ENCODE data around the gene MRPL50. TPM values are rescaled to one million over a fixed set of nuclear protein-coding genes. Genes with fewer than 3 reads are reported as not detected.

The MRPL50 gene
- total RNA-seq, 1 experiment from 2014 or later, result 20.0 TPM

DNA sequence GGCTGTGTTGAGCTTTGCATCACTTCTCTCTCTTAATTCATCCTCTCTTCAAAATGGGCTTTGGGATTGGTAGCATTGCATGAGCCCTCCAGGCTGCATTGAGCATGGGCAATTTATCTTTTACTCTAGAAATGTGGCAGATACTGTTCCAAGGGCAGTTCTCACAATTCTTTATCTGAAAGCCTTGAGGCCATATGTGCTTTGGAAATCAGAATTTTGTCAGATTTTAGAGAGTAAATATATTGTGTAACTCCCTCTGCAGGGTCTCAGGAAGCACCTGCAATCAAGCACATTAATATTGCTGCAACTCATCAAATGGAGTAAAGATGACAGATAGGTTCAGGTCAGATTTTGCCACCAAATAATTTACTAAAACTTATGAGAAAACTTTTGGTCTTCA, 19.6 kb upstream of the MRPL50 start:
- no peak overlapping the region for H2AFZ ChIP-seq (ENCODE audit: low read length)
- H2BK5ac ChIP-seq (ENCODE audit: insufficient read length, low read length), result no peak overlapping the region
- no peak overlapping the region for H2BK120ac ChIP-seq (ENCODE audit: low read depth, low read length, poor library complexity, severe bottlenecking)
- H3T11ph ChIP-seq (ENCODE audit: low read length), result no peak overlapping the region
- H3K9ac ChIP-seq (ENCODE audit: extremely low read depth, insufficient read length, low read length), result no peak overlapping the region
- TF ChIP-seq, protein P1, sequence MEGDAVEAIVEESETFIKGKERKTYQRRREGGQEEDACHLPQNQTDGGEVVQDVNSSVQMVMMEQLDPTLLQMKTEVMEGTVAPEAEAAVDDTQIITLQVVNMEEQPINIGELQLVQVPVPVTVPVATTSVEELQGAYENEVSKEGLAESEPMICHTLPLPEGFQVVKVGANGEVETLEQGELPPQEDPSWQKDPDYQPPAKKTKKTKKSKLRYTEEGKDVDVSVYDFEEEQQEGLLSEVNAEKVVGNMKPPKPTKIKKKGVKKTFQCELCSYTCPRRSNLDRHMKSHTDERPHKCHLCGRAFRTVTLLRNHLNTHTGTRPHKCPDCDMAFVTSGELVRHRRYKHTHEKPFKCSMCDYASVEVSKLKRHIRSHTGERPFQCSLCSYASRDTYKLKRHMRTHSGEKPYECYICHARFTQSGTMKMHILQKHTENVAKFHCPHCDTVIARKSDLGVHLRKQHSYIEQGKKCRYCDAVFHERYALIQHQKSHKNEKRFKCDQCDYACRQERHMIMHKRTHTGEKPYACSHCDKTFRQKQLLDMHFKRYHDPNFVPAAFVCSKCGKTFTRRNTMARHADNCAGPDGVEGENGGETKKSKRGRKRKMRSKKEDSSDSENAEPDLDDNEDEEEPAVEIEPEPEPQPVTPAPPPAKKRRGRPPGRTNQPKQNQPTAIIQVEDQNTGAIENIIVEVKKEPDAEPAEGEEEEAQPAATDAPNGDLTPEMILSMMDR (conservative IDR thresholded peaks at IDR 0.05), result no peak
- Mint-ChIP-seq H3K4me3 (no peak overlapping the region), H3K36me3 (ENCODE audit: insufficient read depth in 1 of 3, low read depth in 3 of 3) (peaks cover 0 to 4% (median 2%) of the 10 kb centered on the region in 3 experiments; a peak in 3 of 7 replicates), H3K27me3 (ENCODE audit: low read depth) (peaks cover 7% of the 10 kb centered on the region), H3K27ac (no peak overlapping the region), H3K4me1 (peaks cover 2 to 4% of the 10 kb centered on the region in 2 experiments; a peak in 3 of 4 replicates), H3K9me3 (peaks cover 0 to 7% of the 10 kb centered on the region in 2 experiments; a peak in 4 of 5 replicates)
- no peak overlapping the region for H3K4ac ChIP-seq (ENCODE audit: low read depth, low read length)
- no peak overlapping the region for H3K56ac ChIP-seq (ENCODE audit: insufficient read length, low read depth, low read length)
- no peak overlapping the region for H2BK12ac ChIP-seq (ENCODE audit: insufficient read length, low read depth, low read length)
- no peak overlapping the region for H4K91ac ChIP-seq (ENCODE audit: insufficient read length, low read depth, low read length)
- H2AK5ac ChIP-seq (ENCODE audit: insufficient read length, low read length), result no peak overlapping the region
- no peak overlapping the region for H3K18ac ChIP-seq (ENCODE audit: insufficient read length, low read depth, low read length)
- H3K27ac ChIP-seq (ENCODE audit: insufficient read length, low read depth, low read length), result no peak overlapping the region
- no peak overlapping the region for H4K8ac ChIP-seq (replicated peaks; ENCODE audit: insufficient read length, low read depth, low read length)
- DNase-seq, result no peak
- H3K27me3 ChIP-seq (ENCODE audit: insufficient read depth, low read length), result no peaks in the 10 kb centered on the region
- H3K79me2 ChIP-seq (ENCODE audit: insufficient read depth, low read length), result no peaks in the 10 kb centered on the region
- H3K4me1 ChIP-seq (ENCODE audit: insufficient read depth, low read length), result no peaks in the 10 kb centered on the region
- H3K23ac ChIP-seq (ENCODE audit: insufficient read length, low read depth, low read length), result no peak overlapping the region
- no peaks in the 10 kb centered on the region for H3K79me1 ChIP-seq (ENCODE audit: insufficient read depth, low read depth, low read length, poor library complexity, severe bottlenecking)
- no peak overlapping the region for H2BK15ac ChIP-seq (ENCODE audit: low read depth, low read length)
- no peak overlapping the region for H2BK20ac ChIP-seq (ENCODE audit: low read depth, low read length, poor library complexity, severe bottlenecking)
- H4K20me1 ChIP-seq (ENCODE audit: control insufficient read depth, insufficient read depth, insufficient read length), result no peaks in the 10 kb centered on the region
- no peak overlapping the region for H3K4me2 ChIP-seq (ENCODE audit: insufficient read depth, insufficient read length, low read length)
- H3K14ac ChIP-seq (ENCODE audit: insufficient read depth, low read length), result no peak overlapping the region
- no peaks in the 10 kb centered on the region for H3K9me3 ChIP-seq (ENCODE audit: control insufficient read depth, low read depth, low read length)
- H3K23me2 ChIP-seq (ENCODE audit: insufficient read length, low read depth, low read length, poor library complexity, severe bottlenecking), result no peaks in the 10 kb centered on the region
- no peak overlapping the region for H4K5ac ChIP-seq (ENCODE audit: insufficient read length, low read depth, low read length)

Data from H9 (cell line).